Stimulated activated CD8-positive, alpha-beta memory T cell treated with anti-CD3 and anti-CD28 coated beads, Interleukin-12 subunit alpha, Interleukin-12 subunit beta, amount 100 ng/mL, for 24 hours (primary cell): ENCODE data around the gene IL5.
A peak's percentile ranks its signal among the peaks of the same experiment; 100 is the strongest.
"Not testable (repeated sequence)": the region's sequence is repeated elsewhere in the genome, so short reads cannot be mapped to it uniquely, and the experiment has no call there.

Experiments used
- DNase-seq: peaks from one replicate; pipeline ENCODE4 v3.0.0-alpha.2; 2020; ENCODE audit errors: extremely low read depth

Gene IL5

DNA sequence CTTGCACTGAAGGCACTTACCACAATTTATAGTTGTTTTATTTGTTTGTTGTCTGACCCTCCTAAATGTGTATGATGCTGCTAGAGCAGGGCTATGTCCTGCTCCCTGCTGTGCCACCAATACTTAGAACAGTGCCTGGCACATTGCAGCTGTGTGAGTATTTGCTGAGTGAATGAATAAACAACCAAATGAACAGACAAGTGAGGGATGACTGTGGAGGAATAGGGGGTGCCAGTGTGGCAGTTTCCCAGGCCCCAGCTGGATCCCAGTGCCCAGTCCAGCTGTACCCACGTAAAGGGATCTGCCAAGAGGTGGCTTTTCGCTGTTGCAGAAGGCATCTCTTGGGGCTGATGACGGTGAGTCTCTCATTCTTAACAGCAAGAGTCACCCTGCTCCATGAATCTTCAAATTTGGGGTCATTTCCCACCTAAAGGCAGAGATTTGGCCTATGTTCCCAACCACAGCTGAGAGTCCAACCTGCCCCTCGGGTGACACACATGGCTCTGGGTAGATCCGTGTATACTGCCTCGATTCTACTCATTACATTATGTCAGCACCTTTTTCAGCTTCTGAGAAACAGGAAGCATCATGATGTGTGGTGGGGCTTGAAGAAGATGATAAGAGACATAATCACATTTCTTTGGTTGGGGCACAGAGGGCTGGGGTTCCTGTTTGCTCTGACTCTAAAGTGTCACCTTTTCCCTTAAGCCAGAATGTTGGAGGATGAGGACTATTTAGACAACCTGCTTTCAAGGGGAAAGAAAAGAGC, 14.3 kb downstream of the IL5 start:
- no peak for DNase-seq

DNA sequence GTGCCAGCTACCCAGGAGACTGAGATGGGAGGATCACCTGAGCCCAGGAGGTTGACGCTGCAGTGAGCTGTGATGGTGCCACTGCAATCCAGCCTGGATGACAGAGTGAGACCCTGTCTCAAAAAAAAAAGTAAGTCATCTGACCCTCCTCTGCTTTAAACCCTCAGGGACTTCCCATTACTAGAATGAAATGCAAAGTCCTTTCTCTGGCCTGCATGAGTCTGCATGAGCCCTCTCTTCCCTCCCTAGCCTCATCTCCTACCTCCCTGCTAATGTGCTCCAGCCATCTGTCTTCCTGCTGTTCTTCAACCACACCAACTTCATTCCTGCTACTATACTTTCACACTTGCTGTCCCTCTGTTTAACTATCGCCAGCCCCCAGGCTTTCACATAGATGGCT, 15.3 kb downstream of the IL5 start:
- no peak for DNase-seq

DNA sequence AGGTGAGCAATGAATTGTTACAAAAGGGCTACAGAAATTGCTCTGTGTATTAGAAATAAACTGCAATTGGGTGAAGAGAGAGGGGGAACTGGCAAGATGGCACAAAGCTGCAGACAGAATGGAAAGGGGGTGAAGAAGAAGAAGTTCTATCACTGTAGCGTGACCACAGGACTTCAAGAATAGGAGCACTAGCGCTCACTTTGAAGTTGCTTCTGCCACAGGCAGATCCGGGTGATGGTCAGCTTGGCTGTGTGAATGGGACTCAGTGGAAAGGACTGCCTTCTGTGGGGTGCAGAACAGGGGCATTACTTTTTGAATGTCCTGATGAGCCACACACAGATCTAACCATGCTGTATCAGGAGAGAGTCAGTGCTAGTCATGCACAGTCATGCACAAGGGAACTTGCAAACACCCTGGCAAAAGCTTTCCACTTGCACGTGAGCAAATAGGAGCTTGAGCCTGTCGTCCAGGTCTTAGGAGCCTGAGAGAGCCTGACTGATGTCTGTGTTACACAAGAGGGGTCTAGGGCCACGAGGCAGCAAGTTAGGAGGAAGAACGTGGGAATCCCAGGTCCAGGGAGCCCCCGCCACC, 16.3 kb downstream of the IL5 start:
- DNase-seq = no peak

DNA sequence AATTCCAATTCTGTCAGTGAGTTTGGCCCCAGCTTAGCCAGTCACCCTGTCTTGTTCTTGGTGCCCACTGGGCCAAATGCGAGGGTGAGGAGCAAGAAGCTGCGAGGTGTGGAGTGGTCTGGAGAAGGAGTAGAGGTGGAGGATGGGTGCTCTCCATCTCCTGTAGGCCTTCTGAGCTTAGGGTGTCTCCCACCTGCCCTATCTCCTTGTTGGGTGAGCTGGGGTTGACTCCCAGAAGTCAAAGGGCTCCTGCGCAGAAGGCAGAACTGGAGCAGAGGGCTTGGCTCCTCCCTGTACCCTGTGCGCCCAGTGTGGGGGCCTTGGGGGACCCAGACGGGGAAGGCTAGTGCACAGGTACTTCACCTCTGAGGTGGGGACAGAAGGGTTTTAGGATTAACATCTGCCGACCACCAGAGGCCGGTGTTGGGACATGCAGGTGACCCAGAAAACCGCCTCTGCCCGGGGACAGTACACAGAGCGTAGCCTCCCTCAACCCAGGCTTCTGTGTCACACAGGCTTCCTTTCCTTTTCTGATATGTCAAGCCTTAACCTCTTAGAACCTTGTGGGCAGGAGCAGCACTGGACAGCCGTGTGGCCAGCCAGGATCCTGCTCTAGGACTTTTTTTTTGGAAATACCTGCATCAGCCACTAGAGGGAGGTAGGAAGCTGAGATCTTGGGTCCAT, 16.9 kb downstream of the IL5 start:
- no peak for DNase-seq

DNA sequence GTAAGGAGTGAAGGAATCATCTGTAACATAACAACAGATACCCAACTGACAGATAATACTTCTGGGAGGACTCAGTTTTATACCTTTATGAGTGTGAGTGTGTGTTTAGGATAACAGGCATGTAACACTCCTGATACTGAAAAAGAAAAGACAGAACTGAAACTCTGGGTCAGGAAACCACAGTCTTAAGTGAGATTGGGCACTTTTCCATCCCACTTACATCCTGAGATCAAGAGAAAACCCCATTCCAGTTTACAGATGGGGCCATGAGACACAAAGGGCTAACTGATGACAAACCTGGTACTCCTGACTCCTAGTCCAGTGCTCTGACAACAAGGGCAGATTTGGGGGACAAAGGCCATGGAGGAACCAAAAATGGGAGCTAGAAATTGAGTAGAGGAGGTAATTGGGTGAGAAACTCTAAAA, 18.0 kb downstream of the IL5 start:
- DNase-seq = no peak

DNA sequence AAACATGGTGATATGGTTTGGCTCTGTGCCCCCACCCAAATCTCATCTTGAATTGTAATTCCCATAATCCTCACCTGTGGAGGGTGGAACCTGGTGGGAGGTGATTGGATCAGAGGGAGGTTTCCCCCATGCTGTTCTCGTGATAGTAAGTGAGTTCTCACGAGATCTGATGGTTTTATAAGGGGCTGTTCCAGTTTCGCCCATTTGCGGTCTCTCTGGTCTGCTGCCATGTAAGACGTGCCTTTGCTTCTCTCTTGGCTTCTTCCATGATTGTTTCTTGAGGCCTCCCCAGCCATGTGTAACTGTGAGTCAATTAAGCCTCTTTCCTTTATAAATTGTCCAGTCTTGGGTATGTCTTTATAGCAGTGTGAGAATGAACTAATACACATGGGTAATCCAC, 18.4 kb downstream of the IL5 start:
- not testable (repeated sequence) for DNase-seq

DNA sequence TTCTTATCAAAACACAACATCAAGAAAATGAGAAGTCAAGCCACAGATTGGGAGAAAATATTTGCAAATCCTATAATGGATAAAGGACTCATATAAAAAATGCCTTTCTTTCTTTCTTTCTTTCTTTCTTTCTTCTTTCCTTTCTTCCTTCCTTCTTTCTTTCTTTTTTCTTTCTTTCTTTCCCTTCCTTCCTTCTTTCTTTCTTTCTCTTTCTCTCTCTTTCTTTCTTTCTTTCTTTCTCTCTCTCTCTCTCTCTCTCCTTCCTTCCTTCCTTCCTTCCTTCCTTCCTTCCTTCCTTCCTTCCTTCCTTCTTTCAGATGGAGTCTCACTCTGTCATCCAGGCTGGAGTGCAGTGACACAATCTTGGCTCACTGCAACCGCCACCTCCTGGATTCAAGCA, 21.3 kb downstream of the IL5 start:
- DNase-seq = not testable (repeated sequence)

GRCh38 chr5:132513618-132514336, 29.5 kb downstream of the IL5 start:
- not testable (repeated sequence) for DNase-seq

- no peak for DNase-seq
These were observed 33.2 kb downstream of the IL5 start for GRCh38 chr5:132510076-132510475.

- DNase-seq = no peak
These were observed 37.1 kb downstream of the IL5 start for GRCh38 chr5:132506094-132506692.

DNA sequence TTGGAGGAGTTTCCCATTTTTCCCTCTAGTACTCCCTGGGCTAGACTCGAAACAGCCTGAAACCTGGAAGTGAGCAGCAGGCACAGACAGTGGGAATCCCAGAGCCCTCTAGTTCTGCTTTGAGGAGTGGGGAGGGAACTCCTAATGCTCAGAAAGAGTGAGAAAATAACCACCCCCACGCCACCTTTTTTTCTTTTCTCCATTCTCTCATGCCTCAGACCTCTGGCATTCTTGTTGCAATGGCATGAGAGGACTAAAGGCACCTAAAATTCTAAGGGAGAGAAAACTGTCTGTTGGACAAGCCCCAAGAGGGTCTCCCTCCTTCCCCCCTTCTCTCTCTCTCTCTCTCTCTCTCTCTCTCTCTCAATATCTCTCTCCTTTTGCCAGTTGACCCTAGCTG, 37.7 kb downstream of the IL5 start:
- no peak for DNase-seq

GRCh38 chr5:132504746-132505145, 38.6 kb downstream of the IL5 start:
- no peak for DNase-seq

- no peak for DNase-seq
These were observed 40.1 kb downstream of the IL5 start for GRCh38 chr5:132503244-132503643.

- DNase-seq = no peak
These were observed 41.1 kb downstream of the IL5 start for GRCh38 chr5:132501961-132502931.

GRCh38 chr5:132501629-132501956, 41.7 kb downstream of the IL5 start:
- DNase-seq = no peak

GRCh38 chr5:132500931-132501628, 42.2 kb downstream of the IL5 start:
- DNase-seq = peak; percentile 41

- no peak for DNase-seq
These were observed 42.9 kb downstream of the IL5 start for GRCh38 chr5:132500244-132500930.

- DNase-seq = no peak
These were observed 43.7 kb downstream of the IL5 start for GRCh38 chr5:132499440-132500243.
